Stomach (tissue), 4 donors: ENCODE results near the gene MAT2A.

Experiments used
- CTCF ChIP-seq, 7 experiments: fragments of 450-650 bp in 4 of 7; fragments of 200-600 bp in 3 of 7; sonication (generic) in 3 of 7; IDR thresholded peaks; one replicate each; pipeline ENCODE4 v1.5.1; 2016 to 2019; ENCODE audit warnings: antibody characterized with exemption in 7 of 7, control low read depth in 2 of 7, mild to moderate bottlenecking in 1 of 7
- EP300 ChIP-seq: sonication (generic); formaldehyde crosslinking; IDR thresholded peaks from one replicate; pipeline ENCODE4 v1.6.1; 2017; ENCODE audit warnings: antibody characterized with exemption
- POLR2A ChIP-seq, 4 donors: fragments of 450-650 bp; IDR thresholded peaks; one replicate each; pipeline ENCODE4 v1.6.1; 2016; ENCODE audit warnings: antibody characterized with exemption in 4 of 4, control low read depth in 2 of 4, mild to moderate bottlenecking in 1 of 4, moderate library complexity in 1 of 4
- POLR2AphosphoS5 ChIP-seq, 3 donors: sonication (generic); formaldehyde crosslinking; IDR thresholded peaks; one replicate each; pipeline ENCODE4 v1.6.1; 2016; ENCODE audit warnings: antibody characterized with exemption in 3 of 3

- TF ChIP-seq CTCF (IDR thresholded peaks at IDR 0.05) (no peak), POLR2AphosphoS5 (IDR thresholded peaks at IDR 0.05) (no peak), EP300 (no peak), POLR2A (IDR thresholded peaks at IDR 0.05) (no peak)
These were observed 38.1 kb downstream of the MAT2A start for GRCh38 chr2:85577063-85577385.
